HTR-8/SVneo (cell line): ENCODE data around the gene CADM1.
A peak's percentile ranks its signal among the peaks of the same experiment; 100 is the strongest.

Experiments used
- DNase-seq: peaks from one replicate; pipeline ENCODE4 v3.0.0; 2011; ENCODE audit warnings: low spot score, mixed read lengths; ENCODE audit not compliant: insufficient read length
- FAIRE-seq: peaks from 2 replicates; lab custom pipeline; 2011; peaks lifted over from hg19 to GRCh38; lab: Jason Lieb, UNC

Gene CADM1

DNA sequence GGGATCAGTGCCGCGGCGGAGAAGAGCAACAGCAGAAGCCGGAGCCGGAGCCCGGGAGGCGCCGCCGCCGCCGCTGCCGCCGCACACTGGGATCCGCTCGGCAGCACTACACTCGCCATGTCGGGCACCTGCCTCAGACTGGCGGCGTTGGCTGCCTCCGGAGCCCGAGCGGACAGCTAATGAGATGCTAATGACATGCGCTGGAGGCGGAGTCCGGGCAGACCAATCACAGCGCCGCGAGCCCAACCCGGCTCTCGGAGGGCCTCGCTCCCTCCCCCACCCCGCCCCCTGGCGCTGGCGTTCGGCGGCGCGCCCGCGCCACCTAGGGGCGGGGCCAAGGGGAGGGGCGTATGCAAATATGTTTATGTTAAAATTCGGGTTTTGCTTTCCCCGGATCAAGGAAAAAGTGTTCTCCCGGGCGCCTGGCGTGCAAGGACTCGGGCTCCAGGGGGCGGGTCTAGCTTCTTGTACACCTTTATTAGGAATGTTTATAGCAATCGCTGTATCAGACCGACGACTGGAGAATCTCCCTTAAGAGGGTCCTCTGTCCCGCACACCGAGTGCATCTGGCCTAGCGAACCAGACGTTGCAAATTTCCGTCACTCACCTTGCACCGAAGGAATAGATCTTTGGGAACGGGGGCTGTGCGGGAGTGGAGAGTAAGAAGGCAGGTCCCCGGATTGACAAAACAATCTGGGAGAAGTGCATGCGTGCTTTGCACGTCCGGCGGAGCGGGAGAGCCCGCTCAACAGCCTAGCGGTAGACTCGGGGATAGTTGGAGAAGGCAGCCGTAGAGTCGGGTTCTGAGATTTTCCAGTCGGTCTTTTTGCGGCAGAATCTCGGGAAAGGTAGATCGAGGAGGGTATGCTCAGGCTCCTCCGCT lies at the start of gene CADM1:
Gene CADM1, minus strand, starts transcription at position 140 of the 883 bp plus-strand sequence.
- DNase-seq (peak; percentile 74), FAIRE-seq (peak; percentile 72)

DNA sequence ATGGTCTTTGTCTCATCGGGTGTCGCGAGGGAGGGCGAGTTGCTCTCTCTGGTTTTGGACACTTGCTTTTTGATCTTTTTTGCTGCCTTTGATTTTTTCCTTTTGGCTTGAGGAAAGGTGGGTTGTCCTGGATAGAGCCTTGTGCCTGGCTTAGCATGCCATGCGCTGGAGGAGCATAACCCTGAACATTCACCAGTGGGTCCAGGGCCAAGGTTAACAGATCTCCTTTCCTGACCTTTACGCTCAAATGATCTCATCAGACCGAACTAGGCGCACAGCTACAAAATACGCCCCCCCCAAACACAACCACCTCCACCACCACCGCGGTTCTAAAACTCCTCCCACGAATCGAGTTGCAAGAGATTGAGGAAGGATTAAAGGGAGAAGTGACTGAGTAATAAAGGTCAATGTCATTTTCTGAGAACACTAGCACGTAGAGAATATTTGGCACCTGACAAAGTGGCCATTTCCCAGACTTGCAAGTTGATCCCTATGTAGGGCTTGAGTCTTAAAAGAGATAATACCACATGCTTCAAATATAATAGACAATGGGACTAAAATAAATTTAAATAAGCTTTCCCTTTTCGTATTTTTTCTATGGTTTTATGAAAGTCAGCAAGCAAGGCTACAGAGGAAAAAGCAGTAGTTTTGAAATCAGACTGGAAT lies 48.7 kb upstream of the CADM1 start:
- FAIRE-seq: no peak
- DNase-seq: no peak

DNA sequence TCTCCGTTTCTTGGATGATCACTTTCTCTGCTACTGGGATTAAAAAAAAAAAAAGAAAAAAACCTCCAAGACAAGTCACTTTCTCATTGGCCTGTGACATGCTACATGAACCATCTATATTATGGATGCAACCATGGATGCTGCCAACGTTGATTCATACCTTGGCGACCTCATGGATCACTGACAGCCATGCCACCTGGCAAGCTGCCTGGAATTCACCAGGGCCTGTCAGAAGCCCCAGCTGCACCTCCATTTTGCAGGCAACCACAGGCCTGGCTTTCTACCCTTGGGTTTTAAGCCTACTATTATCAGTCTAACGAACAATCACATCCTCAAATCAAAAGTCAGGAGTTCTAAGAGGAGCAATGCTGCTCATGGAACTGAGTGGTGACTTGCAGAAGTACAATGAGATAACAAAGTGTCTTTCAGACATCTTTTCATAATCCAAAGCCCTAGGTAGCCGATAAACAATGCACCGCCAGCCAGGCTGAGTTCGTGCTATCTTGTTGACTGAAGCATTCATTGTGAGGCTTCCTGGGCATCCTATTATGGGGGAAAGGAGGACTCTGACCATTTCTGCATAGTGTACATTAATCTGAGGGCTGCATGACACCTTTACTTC lies 48.0 kb upstream of the CADM1 start:
- no peak for FAIRE-seq

DNA sequence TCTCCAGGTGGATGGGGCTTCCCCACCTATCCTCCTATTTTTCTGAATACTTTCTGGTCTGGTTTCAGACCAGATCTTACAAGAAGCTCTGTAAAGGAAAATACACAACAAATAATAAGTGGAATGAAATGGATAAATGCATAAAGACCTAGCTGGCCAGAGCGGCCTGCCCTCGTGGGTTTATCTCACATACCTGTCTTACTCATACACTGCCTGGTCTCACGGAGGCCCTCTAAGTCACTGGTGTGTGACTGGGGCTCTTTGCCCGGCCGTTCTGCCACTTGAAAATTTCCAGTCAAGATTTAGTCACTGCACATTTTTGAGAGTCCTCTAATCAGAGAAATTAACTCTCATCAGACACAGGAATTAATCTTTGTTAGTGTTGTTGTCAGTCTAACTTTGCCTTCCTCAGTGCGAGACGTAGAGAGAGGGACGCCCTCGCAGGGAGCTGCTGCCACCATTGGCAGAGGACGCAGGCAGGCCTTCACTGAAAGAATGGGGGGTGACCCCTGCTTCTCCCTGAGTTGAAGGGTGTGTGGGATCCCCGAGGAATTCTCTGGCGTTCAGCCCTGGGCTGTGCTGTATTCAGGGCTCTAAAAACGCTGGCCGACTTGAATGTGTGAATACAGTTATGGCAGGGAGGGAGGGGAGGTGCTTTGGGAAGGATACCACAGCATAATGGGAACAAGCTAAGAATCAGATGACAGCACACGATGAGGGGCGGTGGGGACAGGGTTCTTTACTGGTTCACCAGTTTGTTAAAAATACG lies 46.3 kb upstream of the CADM1 start:
- no peak for FAIRE-seq
- DNase-seq: no peak

More for the DNA sequence above, 48.0 kb upstream of the CADM1 start:
- no peak for DNase-seq

DNA sequence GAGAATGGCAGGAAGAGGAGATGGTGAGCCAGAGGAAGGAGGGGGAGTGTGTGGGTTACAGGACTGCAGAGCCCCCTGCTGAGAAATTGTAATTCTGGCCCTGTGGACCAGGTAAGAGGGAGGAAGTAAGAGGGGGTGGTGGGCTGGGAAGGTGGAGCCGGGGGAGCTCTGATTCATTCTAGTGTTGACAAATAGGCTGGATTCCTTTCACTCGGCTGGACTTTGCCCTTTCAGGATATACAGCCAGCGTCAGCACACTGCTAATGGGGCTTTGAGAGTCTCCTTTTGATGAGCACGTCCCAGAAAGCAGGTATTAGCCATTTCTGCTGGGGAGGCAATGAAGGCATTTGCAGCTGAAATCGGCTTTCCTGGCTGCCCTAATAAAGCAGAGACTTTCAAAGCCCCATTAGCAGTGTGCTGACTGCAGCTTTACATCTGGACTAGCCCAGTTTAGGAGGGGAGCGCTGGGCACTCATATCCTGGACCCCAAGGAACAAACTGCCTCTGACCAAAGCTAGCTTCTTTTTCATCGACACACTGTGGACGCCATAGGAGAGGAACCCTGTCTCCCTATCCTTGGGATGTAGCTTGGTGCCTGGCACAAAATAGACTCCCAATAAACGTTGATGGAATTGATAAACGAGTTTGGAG lies 44.8 kb upstream of the CADM1 start:
- no peak for FAIRE-seq
- DNase-seq: no peak

DNA sequence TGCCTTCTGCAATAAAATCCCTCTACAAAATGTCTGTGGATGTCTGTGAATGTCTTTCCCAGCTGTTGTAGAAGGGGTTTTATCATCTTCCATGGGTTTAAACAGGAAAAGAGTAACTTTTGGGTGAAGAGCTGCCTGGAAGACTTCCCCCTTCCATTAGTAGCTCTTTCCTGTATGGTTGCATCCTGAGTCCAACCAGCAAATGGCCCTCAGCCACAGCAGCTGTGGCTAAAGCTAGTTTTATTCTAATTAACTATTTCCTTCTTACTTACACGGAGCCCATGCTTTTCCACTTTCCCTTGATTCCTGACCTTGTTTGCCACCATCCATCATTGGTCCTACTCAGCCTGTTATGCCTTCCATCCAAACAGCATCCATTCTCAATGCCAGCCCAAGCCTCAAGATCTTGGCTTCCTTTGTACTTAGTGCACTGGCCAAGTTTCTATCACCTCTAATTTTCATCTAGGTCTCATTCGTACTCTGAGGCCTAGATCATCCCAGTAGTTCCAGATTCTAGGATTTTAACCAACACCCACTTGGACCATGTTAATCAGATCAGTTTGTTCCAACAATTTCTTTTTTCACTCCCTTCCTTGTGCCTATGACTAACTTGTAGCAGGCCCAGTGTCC lies 41.5 kb upstream of the CADM1 start:
- FAIRE-seq (no peak), DNase-seq (no peak)

DNA sequence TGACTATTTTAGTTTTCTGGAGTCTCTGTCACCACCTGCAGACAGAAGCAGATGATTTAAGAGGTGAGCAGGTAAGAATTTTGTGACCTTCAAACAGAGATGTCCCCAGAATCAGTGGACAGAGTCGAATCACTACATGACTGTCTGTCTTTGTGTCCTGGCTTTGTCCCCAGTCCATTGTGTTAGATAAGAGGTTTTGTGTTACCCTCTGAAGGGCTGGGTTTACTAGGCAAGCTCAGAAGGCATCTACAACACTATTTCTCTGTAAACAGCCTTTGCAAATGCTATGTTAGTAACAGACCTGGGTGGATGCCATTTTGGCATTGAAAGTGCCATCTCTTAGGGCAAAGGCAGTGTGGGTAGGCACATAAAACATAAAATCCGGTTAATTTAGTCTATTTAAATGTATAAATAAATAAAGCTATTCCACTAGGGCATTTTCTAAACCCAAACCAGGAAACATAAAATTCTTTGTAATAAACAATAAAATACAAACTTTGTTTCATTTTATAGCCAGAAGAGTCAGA lies 40.3 kb upstream of the CADM1 start:
- FAIRE-seq: no peak
- DNase-seq: no peak

DNA sequence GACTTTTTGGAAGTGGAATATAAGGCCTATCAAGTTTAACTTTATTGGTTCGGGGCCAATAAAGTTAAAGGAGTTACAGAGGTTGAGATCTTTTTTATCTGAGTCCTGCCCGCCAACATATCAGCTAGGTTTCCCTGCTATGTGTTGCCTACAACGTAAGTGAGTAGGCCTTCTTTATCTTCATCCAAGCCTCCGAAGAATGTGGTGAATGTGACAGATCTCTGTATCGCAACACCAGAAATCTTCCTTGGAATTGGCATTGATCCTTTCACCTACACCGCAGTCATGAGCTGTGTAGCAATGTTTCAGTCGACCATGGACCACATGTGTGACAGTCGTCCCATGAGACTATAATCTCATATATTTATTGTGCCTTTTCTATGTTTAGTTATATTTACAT lies 37.3 kb upstream of the CADM1 start:
- DNase-seq (no peak), FAIRE-seq (no peak)

DNA sequence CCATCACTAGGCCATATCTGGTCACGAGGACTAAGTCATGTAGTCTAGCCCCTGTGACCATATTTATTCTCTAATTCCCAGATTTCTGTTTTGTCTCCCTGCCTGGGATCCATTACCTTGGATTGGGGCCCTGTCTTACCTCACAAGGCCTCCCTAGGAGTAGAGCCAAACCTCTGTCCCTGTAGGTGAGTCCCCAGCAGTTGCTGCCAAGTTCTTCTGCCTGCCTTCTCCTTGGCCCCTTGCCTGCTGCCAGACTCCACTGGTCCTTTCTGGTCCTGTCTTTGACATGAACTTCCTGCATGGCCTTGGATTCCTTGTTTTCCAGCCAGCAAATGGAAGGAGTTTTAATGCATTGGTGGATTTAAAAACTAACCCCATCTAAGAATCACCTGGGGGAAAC lies 35.6 kb upstream of the CADM1 start:
- DNase-seq (no peak), FAIRE-seq (no peak)

DNA sequence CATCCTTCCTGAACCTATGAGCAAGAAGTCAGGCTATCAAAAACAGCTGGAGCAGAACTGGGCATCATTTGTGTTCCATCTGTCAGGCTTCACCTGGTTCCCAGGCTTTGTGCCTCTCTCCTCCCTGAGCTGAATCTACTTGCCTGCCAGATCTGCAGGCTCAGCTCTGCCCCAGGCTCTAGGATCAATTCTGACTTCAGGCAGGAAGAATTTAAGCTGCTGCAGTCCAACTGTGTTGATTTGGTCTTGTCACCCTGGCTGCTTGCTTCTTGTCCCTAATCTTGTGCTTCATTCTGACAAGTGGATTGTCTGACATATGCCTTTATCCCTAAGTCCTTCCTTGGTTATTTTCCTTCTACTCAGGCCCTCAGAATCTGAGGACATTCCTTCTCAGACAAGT lies 31.6 kb upstream of the CADM1 start:
- DNase-seq: no peak
- no peak for FAIRE-seq

DNA sequence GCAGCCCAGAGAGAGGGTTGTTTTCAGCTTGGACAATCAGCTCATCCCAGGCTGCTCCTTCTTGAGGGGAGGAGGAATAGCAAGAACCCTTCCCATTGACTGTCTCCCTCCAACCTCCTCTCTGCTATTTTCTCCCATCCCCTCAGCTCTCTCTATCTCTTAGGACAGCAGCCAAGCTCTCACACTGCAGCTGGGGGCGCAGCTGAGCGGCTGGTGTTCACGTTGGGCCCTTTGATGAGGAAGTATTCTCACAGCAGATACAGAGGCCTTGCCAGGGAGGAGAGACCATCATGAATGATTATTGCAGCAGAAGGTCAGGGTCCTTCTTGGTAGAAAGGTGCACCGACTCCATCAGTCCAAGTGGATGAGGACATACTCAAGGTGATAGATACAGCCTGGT lies 26.5 kb upstream of the CADM1 start:
- DNase-seq: no peak
- no peak for FAIRE-seq

DNA sequence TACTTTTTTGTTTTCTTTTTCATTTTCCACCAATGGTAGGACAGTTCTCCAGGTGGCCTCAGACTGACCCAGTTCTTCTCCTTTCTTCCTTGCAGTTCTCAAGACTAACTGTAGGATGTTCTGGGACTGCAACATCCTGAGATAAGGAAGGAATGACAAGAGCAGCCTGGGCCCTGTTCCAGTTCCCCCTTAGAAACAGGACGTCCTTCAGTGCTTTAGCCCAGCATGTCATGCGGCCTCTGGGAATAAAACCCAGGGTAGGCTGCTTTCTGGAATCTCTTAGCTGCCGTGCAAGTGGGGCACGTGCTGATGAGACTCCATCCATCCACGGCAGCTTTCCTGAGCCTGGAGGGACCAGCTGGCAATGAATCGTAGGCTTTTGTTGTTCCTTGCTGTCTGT lies 24.0 kb upstream of the CADM1 start:
- no peak for FAIRE-seq

DNA sequence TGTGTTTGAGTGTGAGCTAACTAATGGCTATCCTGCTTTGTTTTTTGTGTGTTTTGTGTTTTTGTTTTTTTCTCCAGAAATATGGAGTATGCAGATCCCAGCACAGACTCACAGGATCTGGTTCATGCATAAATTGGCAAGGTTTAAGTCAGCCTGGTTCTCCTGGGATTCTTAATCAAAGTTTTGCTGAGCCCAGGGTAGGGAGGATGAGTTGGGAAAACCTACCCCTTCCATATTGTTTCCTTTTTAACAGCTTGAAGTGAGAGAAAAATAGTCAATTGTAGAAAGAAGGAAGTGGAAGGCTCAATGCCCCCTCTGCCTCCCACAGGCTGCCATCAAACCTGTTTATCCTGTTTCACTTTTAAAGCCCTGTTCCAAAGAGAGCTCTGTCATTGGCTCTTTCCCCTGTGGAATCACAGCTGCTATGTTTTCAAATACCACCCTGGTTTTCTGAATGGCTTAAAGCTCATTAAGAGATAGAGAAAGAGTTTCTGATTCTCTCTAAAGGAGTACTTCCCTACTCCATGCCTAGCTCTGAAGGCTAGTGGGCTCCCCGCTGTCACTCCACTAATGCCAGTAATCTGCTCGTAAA lies 23.4 kb upstream of the CADM1 start:
- no peak for DNase-seq
- FAIRE-seq: no peak

More for the DNA sequence above, 24.0 kb upstream of the CADM1 start:
- DNase-seq: no peak

DNA sequence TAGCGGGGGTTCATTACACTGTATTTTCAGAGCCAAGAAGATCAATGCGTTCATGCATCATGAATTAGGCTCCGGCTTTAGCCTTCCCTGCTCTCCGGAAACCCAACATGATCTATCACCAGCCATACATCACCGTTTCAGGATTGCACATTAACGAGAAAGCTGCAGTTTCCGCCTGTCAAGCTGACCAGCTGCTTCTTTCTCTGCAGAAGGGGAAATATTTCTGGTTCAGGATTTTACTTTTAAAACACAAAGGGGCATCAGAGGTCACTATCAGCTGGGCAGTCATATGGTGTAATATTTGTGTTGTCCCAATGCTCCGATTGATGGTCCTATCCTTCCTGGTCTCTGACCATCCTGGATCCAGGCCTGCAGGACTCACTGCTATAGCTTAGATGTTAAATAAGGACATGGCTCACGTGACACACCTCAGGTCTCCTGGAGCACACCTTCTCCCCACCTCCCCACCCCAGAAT lies 21.4 kb upstream of the CADM1 start:
- DNase-seq (no peak), FAIRE-seq (no peak)

DNA sequence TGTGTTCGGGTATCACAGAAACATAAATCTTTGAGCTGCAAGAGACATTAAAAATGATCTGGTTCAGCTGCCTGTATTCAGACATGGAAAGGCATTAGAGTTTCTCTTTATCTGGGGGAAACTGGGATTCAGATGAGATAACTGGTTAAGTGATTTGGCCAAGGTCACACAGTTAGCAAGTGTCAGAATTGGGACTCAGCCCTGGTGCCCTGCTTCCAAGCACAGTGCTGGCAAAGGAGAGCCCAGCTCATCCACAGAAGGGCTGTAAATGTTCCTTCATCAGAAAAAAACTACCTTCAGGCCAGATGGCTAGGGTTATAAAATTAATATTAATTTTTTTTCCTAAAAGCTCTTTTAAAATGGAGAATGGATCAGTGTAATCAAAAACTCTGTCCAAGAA lies 20.4 kb upstream of the CADM1 start:
- FAIRE-seq: no peak
- no peak for DNase-seq

DNA sequence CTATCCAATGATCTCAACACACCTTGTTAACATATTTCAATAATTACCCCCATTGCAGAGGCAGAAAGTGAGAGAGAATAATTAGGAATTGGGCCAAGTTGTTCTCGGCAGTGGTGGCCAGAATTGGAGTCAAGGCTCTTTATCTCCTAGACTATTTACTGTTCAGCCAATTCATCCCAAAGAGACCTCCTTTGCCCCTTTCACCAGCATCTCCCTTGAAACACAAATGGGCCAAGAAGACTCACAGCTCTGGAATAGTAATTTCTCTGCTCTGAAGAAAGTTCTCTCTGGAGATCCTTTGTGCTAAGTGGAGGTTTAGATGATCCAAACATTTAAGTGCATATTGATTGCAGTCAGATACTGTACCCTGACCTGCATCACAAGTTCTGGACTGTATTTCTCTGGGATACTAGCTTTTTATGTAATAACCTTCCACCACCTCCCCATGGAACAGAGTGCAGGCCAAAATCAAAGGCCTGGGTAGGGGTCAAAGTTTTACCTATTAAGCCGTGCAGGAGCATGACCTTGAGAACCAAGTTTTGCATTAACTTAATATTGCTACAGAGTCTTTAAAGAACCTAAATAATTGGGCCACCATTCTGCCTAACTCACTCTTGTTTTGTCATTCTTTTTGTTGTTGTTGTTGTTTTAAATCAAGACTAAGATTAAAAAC lies 19.6 kb upstream of the CADM1 start:
- DNase-seq (no peak), FAIRE-seq (no peak)

DNA sequence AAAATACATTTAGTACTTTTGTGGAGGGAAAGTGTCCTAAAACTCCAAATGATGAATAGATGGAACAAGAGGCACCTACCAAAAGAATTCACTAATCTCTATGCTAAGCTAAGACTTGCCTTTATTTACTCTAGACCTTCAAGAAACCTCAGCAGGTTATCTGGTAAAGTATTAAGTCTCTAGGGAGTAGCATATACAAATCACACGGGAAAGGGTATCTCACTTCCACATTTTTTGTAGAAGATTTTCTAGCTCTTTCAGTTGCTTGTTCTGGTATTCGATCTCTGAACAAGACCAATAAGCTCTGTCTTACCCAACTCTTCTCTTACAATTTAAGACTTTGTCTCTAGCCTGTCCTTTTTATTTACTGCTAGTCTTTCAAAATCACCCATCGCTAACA lies 18.1 kb upstream of the CADM1 start:
- FAIRE-seq: no peak

DNA sequence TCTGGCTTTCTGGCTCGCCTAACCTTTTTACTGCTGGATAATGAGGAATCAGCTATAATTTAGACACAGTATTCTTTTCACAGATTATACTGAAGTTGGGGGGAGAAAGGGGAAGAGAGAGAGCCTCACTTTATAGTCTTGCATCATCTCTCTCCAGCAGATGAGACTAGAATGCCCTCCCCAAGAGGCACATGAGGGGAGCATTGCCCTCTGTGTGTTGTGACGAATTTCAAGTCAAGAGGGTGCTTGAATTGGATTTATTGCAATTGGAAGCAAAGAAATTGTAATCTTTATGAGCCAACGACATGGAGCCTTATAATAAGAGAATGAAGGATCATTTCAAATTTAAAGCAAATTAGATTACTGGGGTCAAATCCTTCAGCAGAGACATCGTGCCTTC lies 17.6 kb upstream of the CADM1 start:
- FAIRE-seq: no peak
- DNase-seq: no peak

More for the DNA sequence above, 18.1 kb upstream of the CADM1 start:
- DNase-seq: no peak
